Stimulated activated CD8-positive, alpha-beta memory T cell treated with anti-CD3 and anti-CD28 coated beads, Interleukin-4, amount 100 ng/mL, for 48 hours (primary cell): Measurements from ENCODE around the gene APAF1.
A peak's percentile ranks its signal among the peaks of the same experiment; 100 is the strongest.
"Not testable (repeated sequence)": the region's sequence is repeated elsewhere in the genome, so short reads cannot be mapped to it uniquely, and the experiment has no call there.

Source experiments
- DNase-seq: peaks from one replicate; pipeline ENCODE4 v3.0.0-alpha.2; 2020

The APAF1 gene

GRCh38 chr12:98644712-98645571 lies at the start of gene APAF1, which contains the start of gene IKBIP:
TSS of gene APAF1 (plus strand) at chr12:98645290. CDS start at chr12:98648360, 3,070 bp downstream.
TSS of gene IKBIP (minus strand) at chr12:98644788. CDS start at chr12:98644701, 87 bp downstream.
- DNase-seq: peak; percentile 98

- not testable (repeated sequence) for DNase-seq
Observed at GRCh38 chr12:98597313-98597712, 47.8 kb upstream of the APAF1 start.

GRCh38 chr12:98601924-98602323 lies 43.2 kb upstream of the APAF1 start:
- DNase-seq: no peak

GRCh38 chr12:98606359-98606988 lies 38.6 kb upstream of the APAF1 start:
- DNase-seq: no peak

- DNase-seq: no peak
Observed at GRCh38 chr12:98610596-98610995, 34.5 kb upstream of the APAF1 start.

- DNase-seq: no peak
Observed at GRCh38 chr12:98612696-98613334, 32.3 kb upstream of the APAF1 start.

- no peak for DNase-seq
Observed at GRCh38 chr12:98618952-98619351, 26.1 kb upstream of the APAF1 start.

GRCh38 chr12:98635657-98636323 lies 9.3 kb upstream of the APAF1 start:
- DNase-seq: no peak

- no peak for DNase-seq
Observed at GRCh38 chr12:98637068-98637467, 8.0 kb upstream of the APAF1 start.

GRCh38 chr12:98638009-98638408 lies 7.1 kb upstream of the APAF1 start:
- no peak for DNase-seq

GRCh38 chr12:98639491-98639890 lies 5.6 kb upstream of the APAF1 start:
- DNase-seq: no peak

GRCh38 chr12:98642801-98643200 lies 2.3 kb upstream of the APAF1 start:
- DNase-seq: not testable (repeated sequence)

GRCh38 chr12:98644433-98644711 lies 718 bp upstream of the APAF1 start:
- no peak for DNase-seq

GRCh38 chr12:98645572-98646067 lies 530 bp downstream of the APAF1 start:
- DNase-seq: no peak

GRCh38 chr12:98646294-98647090 lies 1.4 kb downstream of the APAF1 start:
- DNase-seq: no peak

- DNase-seq: no peak
Observed at GRCh38 chr12:98651328-98651727, 6.2 kb downstream of the APAF1 start.

- DNase-seq: no peak
Observed at GRCh38 chr12:98653866-98654493, 8.9 kb downstream of the APAF1 start.

- no peak for DNase-seq
Observed at GRCh38 chr12:98656289-98657101, 11.4 kb downstream of the APAF1 start.

GRCh38 chr12:98660521-98660920 lies 15.4 kb downstream of the APAF1 start:
- no peak for DNase-seq

GRCh38 chr12:98669751-98670150 lies 24.7 kb downstream of the APAF1 start:
- DNase-seq: no peak

GRCh38 chr12:98671459-98671858 lies 26.4 kb downstream of the APAF1 start:
- DNase-seq: no peak
